Ishikawa (cell line): Measurements from ENCODE around the gene RAX2.

Experiments
- TEAD4 ChIP-seq: IDR thresholded peaks from 2 replicates; pipeline ENCODE4 v1.6.1; 2012
- TF ChIP-seq, protein P1 (sequence below): IDR thresholded peaks from 2 replicates; pipeline ENCODE4 v1.6.1; 2012; ENCODE audit warnings: low read depth, mild to moderate bottlenecking
- TF ChIP-seq, protein P2 (sequence below): IDR thresholded peaks from 2 replicates; pipeline ENCODE4 v1.6.1; 2012

DNA sequence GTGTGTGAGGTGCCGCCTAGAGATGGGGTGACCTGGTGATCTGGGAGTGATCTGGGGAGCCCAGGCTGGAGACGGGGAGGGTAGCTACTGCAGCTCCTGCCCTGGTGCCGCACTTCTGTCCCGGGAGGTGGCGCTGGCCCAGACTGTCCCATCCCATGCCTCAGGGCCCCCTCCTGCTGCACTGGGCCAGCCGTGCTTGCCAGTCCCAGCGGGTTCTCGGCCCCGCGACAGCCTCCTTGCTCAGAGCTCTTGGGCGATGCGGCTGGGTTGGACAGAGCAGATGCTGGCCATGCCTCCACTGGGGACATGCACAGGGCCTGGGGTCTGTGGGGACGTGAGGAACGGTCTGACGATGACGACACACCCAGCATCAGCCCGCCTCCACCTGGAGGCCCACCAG is 2.5 kb downstream of the RAX2 start:
- TF ChIP-seq, protein P1, sequence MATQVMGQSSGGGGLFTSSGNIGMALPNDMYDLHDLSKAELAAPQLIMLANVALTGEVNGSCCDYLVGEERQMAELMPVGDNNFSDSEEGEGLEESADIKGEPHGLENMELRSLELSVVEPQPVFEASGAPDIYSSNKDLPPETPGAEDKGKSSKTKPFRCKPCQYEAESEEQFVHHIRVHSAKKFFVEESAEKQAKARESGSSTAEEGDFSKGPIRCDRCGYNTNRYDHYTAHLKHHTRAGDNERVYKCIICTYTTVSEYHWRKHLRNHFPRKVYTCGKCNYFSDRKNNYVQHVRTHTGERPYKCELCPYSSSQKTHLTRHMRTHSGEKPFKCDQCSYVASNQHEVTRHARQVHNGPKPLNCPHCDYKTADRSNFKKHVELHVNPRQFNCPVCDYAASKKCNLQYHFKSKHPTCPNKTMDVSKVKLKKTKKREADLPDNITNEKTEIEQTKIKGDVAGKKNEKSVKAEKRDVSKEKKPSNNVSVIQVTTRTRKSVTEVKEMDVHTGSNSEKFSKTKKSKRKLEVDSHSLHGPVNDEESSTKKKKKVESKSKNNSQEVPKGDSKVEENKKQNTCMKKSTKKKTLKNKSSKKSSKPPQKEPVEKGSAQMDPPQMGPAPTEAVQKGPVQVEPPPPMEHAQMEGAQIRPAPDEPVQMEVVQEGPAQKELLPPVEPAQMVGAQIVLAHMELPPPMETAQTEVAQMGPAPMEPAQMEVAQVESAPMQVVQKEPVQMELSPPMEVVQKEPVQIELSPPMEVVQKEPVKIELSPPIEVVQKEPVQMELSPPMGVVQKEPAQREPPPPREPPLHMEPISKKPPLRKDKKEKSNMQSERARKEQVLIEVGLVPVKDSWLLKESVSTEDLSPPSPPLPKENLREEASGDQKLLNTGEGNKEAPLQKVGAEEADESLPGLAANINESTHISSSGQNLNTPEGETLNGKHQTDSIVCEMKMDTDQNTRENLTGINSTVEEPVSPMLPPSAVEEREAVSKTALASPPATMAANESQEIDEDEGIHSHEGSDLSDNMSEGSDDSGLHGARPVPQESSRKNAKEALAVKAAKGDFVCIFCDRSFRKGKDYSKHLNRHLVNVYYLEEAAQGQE, result no peak
- TF ChIP-seq, protein P2, sequence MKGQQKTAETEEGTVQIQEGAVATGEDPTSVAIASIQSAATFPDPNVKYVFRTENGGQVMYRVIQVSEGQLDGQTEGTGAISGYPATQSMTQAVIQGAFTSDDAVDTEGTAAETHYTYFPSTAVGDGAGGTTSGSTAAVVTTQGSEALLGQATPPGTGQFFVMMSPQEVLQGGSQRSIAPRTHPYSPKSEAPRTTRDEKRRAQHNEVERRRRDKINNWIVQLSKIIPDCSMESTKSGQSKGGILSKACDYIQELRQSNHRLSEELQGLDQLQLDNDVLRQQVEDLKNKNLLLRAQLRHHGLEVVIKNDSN, result no peak
- no peak for TF ChIP-seq TEAD4
